HepG2 (cell line): ENCODE results near the gene CACNA1D. TPM values are rescaled to one million over a fixed set of nuclear protein-coding genes. Genes with fewer than 3 reads are reported as not detected.

Source experiments
- ATAC-seq: fragments of 200-7000 bp; cut with Tn5 transposase; 3 replicates; pipeline ENCODE4 v1.9.1; 2020; ENCODE audit warnings: mild to moderate bottlenecking, moderate library complexity
- BruUV-seq: library from RNA; stranded (reverse); fragments of 400-500 nt; replicated peaks from 2 replicates; lab custom pipeline; 2021; lab: Mats Ljungman, UMichigan
- CTCF ChIA-PET: fragments of 300-600 bp; formaldehyde crosslinking; extraction: SDS; loops from one replicate; lab custom pipeline; 2021; ENCODE audit warnings: low total read pairs, inconsistent platforms, low intra/inter-chr PET ratio; lab: Yijun Ruan, JAX
- POLR2A ChIA-PET: fragments of 350-600 bp; sonication (Branson Sonifier 250); formaldehyde crosslinking; loops from one replicate; lab custom pipeline; 2020; ENCODE audit warnings: antibody characterized with exemption, inconsistent platforms; lab: Yijun Ruan, JAX
- DNase-seq: peaks from one replicate; pipeline ENCODE4 v3.0.0-alpha.2; 2015; ENCODE audit warnings: low spot score
- FAIRE-seq: peaks from 3 replicates; lab custom pipeline; 2011; peaks lifted over from hg19 to GRCh38; lab: Jason Lieb, UNC
- H2AFZ ChIP-seq: one replicate; pipeline ENCODE4 v1.6.1; 2011; ENCODE audit warnings: low read length, inconsistent platforms
- H3K27ac ChIP-seq: fragments of 300-600 bp; 3 replicates; pipeline ENCODE4 v1.8.0; 2011; ENCODE audit warnings: mixed run types, mild to moderate bottlenecking, mixed read lengths, low read length, inconsistent platforms; ENCODE audit not compliant: insufficient read depth; ENCODE audit errors: extremely low read length
- H3K27me3 ChIP-seq, 2 experiments: fragments of 200-600 bp in 1 of 2; 2 replicates in 1 of 2; 3 replicates in 1 of 2; pipeline versions ENCODE4 v1.6.0 to v1.8.0; 2011; ENCODE audit warnings: low read length in 2 of 2, mild to moderate bottlenecking in 2 of 2, moderate library complexity in 2 of 2, inconsistent platforms in 1 of 2; ENCODE audit not compliant: insufficient read depth in 2 of 2, control insufficient read depth in 1 of 2
- H3K36me3 ChIP-seq, 2 experiments: fragments of 200-600 bp in 1 of 2; replicated peaks in 1 of 2; 2 replicates in 1 of 2; 3 replicates in 1 of 2; pipeline versions ENCODE4 v1.5.1 to v1.8.0; 2011; ENCODE audit warnings: low read length in 2 of 2, inconsistent platforms in 1 of 2; ENCODE audit not compliant: insufficient read depth in 2 of 2, control insufficient read depth in 1 of 2
- H3K4me1 ChIP-seq: 2 replicates; pipeline ENCODE4 v1.5.1; 2012; ENCODE audit warnings: low read length, inconsistent platforms; ENCODE audit not compliant: insufficient read depth
- H3K4me2 ChIP-seq: 2 replicates; pipeline ENCODE4 v1.6.0; 2011; ENCODE audit warnings: low read depth, low read length, inconsistent platforms
- H3K4me3 ChIP-seq, 3 experiments: fragments of 200-600 bp in 1 of 3; sonication (generic), shearing (Covaris generic) in 1 of 3; replicated peaks in 1 of 3; 2 replicates each; pipeline ENCODE4 v1.5.1; 2011 to 2016; ENCODE audit warnings: low read length in 3 of 3, inconsistent platforms in 2 of 3, low read depth in 2 of 3, mild to moderate bottlenecking in 2 of 3, control low read depth in 1 of 3, mixed read lengths in 1 of 3; ENCODE audit not compliant: insufficient read depth in 1 of 3
- H3K79me2 ChIP-seq: one replicate; pipeline ENCODE4 v1.6.1; 2011; ENCODE audit warnings: low read length, inconsistent platforms; ENCODE audit not compliant: insufficient read depth
- H3K9ac ChIP-seq: 2 replicates; pipeline ENCODE4 v1.6.0; 2011; ENCODE audit warnings: mild to moderate bottlenecking, low read depth, low read length, inconsistent platforms; ENCODE audit not compliant: insufficient read depth
- H3K9me3 ChIP-seq: 2 replicates; pipeline ENCODE4 v1.5.1; 2012; ENCODE audit warnings: mild to moderate bottlenecking, low read length
- H4K20me1 ChIP-seq: 2 replicates; pipeline ENCODE4 v1.6.0; 2011; ENCODE audit warnings: inconsistent platforms, mild to moderate bottlenecking, low read length, moderate library complexity; ENCODE audit not compliant: insufficient read depth
- ELF1 ChIP-seq: sonication (generic); formaldehyde crosslinking; IDR thresholded peaks from 2 replicates; pipeline ENCODE4 v1.4.0; 2020; ENCODE audit warnings: missing genetic modification reagents
- GATAD1 ChIP-seq: IDR thresholded peaks from 2 replicates; pipeline ENCODE4 v1.6.1; 2016; ENCODE audit warnings: missing genetic modification reagents, missing compliant biosample characterization
- HOXA5 ChIP-seq: sonication (generic); formaldehyde crosslinking; IDR thresholded peaks from 2 replicates; pipeline ENCODE4 v1.4.0; 2020; ENCODE audit warnings: missing genetic modification reagents
- NCOA1 ChIP-seq: sonication (generic); formaldehyde crosslinking; IDR thresholded peaks from 2 replicates; pipeline ENCODE4 v1.9.0; 2021; ENCODE audit warnings: missing genetic modification reagents
- TARDBP ChIP-seq: sonication (generic); formaldehyde crosslinking; IDR thresholded peaks from 2 replicates; pipeline ENCODE4 v1.8.0; 2022; ENCODE audit warnings: mild to moderate bottlenecking, missing genetic modification reagents
- U2AF1 ChIP-seq: fragments of 200-400 bp; formaldehyde crosslinking; optimal IDR thresholded peaks from 2 replicates; pipeline ENCODE3; 2017; ENCODE audit warnings: mild to moderate bottlenecking, low read depth, low read length
- YEATS4 ChIP-seq: sonication (generic); formaldehyde crosslinking; IDR thresholded peaks from 2 replicates; pipeline ENCODE4 v1.4.0; 2020; ENCODE audit warnings: missing genetic modification reagents, borderline replicate concordance
- ZNF10 ChIP-seq: sonication (generic); formaldehyde crosslinking; IDR thresholded peaks from 2 replicates; pipeline ENCODE4 v1.4.0; 2020; ENCODE audit warnings: mild to moderate bottlenecking, low read depth, missing genetic modification reagents, borderline replicate concordance
- ZNF878 ChIP-seq: sonication (generic); formaldehyde crosslinking; IDR thresholded peaks from 2 replicates; pipeline ENCODE4 v1.8.1; 2023; ENCODE audit warnings: mild to moderate bottlenecking, missing genetic modification reagents, moderate library complexity
- WGBS: methylation state at CpG from one replicate; pipeline ENCODE4 v1.1.6; 2017; ENCODE audit warnings: low lambda C conversion rate; 5-methylcytosine and 5-hydroxymethylcytosine counted together
- in situ Hi-C: cut with HindIII; loops from 2 replicates; pipeline ENCODE4 v1.10.0; 2017; ENCODE audit warnings: low pct_unique_long_range_greater_than_20kb; ENCODE audit not compliant: extremely low pct_ligation_motif_present
- intact Hi-C: fragments of 100-400 bp; cut with micrococcal nuclease; formaldehyde crosslinking; loops from one replicate; pipeline ENCODE4 v1.10.0; 2022; ENCODE audit not compliant: unreplicated experiment
- polyA plus RNA-seq, 8 experiments: library from polyadenylated mRNA; depleted of rRNA in 3 of 8; stranded (reverse) in 7 of 8; unstranded in 1 of 8; fragments of >200 nt; fragmentation: Illumina TruSeq in 4 of 8; extraction: Trizol in 4 of 8; gene quantifications; 2 replicates each; pipeline versions ENCODE4 v1.2.1 to v1.2.3, GENCODE V29; 2011 to 2016; ENCODE audit warnings: low read depth in 4 of 8, missing spikeins in 1 of 8, mixed read lengths in 1 of 8; ENCODE audit not compliant: insufficient read depth in 1 of 8
- total RNA-seq, 5 experiments: library from RNA; depleted of rRNA; stranded (reverse); fragments of >200 nt; fragmentation: Illumina TruSeq; extraction: Trizol; gene quantifications; 2 replicates each; pipeline ENCODE4 v1.2.3, GENCODE V29; 2016; ENCODE audit warnings: low read depth in 1 of 5
- TF ChIP-seq, protein P1 (sequence below): sonication (generic); formaldehyde crosslinking; IDR thresholded peaks from 2 replicates; pipeline ENCODE4 v1.5.1; 2020; ENCODE audit warnings: missing genetic modification reagents, mild to moderate bottlenecking, borderline replicate concordance
- TF ChIP-seq, protein P2 (sequence below): sonication (generic); formaldehyde crosslinking; IDR thresholded peaks from 2 replicates; pipeline ENCODE4 v1.5.1; 2020; ENCODE audit warnings: missing genetic modification reagents, mild to moderate bottlenecking, borderline replicate concordance
- TF ChIP-seq, protein P3 (sequence below): sonication (generic); formaldehyde crosslinking; IDR thresholded peaks from 2 replicates; pipeline ENCODE4 v1.9.0; 2021; ENCODE audit warnings: missing genetic modification reagents, mild to moderate bottlenecking, borderline replicate concordance
- TF ChIP-seq, protein P4 (sequence below): sonication (generic); formaldehyde crosslinking; IDR thresholded peaks from 2 replicates; pipeline ENCODE4 v1.8.0; 2022; ENCODE audit warnings: missing genetic modification reagents, low read depth, mild to moderate bottlenecking, borderline replicate concordance

CACNA1D gene
- total and polyA plus RNA-seq, 2 of the 13 experiments (the other 11 are each of a cell fraction or from before 2014, with no cell fraction given) = 0.26 to 0.38 TPM

DNA sequence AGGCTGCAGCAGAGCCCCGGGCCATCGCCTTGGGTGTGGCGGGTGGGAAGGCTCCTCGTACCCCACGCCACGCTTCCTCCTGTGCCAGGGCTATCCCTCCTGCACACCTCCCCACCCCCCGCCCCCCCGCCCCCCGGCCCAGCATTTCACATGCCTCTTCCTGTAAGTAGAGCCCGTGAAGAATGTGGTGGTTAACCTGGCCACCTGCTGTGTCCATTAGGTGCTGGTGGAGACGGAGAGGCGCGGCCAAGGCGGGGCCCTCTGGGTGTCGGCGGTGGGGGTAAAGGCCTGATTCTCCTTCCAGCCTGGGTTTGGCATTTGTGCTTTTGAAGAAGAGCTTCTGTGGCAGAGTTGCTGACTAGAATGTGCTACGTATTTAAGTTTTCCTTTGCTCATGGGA, 224.1 kb downstream of the CACNA1D start (continued):
- TF ChIP-seq, protein P1, sequence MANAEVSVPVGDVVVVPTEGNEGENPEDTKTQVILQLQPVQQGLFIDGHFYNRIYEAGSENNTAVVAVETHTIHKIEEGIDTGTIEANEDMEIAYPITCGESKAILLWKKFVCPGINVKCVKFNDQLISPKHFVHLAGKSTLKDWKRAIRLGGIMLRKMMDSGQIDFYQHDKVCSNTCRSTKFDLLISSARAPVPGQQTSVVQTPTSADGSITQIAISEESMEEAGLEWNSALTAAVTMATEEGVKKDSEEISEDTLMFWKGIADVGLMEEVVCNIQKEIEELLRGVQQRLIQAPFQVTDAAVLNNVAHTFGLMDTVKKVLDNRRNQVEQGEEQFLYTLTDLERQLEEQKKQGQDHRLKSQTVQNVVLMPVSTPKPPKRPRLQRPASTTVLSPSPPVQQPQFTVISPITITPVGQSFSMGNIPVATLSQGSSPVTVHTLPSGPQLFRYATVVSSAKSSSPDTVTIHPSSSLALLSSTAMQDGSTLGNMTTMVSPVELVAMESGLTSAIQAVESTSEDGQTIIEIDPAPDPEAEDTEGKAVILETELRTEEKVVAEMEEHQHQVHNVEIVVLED (CRISPR knock-in tag) = no peak
- TF ChIP-seq TARDBP (CRISPR knock-in tag) = no peak
- no peak for TF ChIP-seq HOXA5 (CRISPR knock-in tag)
- TF ChIP-seq, all 625 proteins: peak for 0

DNA sequence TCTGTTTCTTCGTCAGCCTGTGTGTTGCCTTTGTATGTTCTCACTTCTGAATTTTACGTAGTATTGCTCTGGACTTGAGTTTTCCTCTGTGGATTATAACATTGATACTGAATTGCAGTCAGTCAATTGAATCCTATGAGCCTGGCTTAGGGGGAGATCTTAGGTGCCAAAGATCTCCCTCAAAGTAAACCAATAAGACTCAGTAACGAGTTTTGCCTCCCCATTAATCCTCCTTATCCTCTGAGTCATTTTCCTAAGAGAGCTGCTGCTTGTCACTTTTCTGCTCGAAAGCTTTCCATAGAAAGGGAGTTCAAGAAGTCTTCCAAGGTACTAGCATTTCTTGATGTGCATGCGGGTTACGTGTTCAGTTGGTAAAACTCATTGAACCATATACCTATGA, 225.4 kb downstream of the CACNA1D start:
- no peak overlapping the region for H3K9ac ChIP-seq
- H3K9me3 ChIP-seq = no peaks in the 10 kb centered on the region
- in situ Hi-C loops (loop anchor here (10.0 kb wide), 1 partner anchor 345 kb away; no protein-coding TSS in a partner anchor), intact Hi-C loops (no loop called here)
- WGBS = 59% methylated on average over 6 of the region's 6 CpGs
- H2AFZ ChIP-seq = no peak overlapping the region
- TF ChIP-seq ELF1 (CRISPR knock-in tag) (no peak), ZNF10 (CRISPR knock-in tag) (no peak), NCOA1 (CRISPR knock-in tag) (no peak), ZNF878 (CRISPR knock-in tag) (no peak), GATAD1 (CRISPR knock-in tag) (no peak), U2AF1 (no peak), YEATS4 (CRISPR knock-in tag) (no peak)
- TF ChIP-seq, protein P2, sequence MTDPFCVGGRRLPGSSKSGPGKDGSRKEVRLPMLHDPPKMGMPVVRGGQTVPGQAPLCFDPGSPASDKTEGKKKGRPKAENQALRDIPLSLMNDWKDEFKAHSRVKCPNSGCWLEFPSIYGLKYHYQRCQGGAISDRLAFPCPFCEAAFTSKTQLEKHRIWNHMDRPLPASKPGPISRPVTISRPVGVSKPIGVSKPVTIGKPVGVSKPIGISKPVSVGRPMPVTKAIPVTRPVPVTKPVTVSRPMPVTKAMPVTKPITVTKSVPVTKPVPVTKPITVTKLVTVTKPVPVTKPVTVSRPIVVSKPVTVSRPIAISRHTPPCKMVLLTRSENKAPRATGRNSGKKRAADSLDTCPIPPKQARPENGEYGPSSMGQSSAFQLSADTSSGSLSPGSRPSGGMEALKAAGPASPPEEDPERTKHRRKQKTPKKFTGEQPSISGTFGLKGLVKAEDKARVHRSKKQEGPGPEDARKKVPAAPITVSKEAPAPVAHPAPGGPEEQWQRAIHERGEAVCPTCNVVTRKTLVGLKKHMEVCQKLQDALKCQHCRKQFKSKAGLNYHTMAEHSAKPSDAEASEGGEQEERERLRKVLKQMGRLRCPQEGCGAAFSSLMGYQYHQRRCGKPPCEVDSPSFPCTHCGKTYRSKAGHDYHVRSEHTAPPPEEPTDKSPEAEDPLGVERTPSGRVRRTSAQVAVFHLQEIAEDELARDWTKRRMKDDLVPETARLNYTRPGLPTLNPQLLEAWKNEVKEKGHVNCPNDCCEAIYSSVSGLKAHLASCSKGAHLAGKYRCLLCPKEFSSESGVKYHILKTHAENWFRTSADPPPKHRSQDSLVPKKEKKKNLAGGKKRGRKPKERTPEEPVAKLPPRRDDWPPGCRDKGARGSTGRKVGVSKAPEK (CRISPR knock-in tag) = no peak
- TF ChIP-seq, protein P3, sequence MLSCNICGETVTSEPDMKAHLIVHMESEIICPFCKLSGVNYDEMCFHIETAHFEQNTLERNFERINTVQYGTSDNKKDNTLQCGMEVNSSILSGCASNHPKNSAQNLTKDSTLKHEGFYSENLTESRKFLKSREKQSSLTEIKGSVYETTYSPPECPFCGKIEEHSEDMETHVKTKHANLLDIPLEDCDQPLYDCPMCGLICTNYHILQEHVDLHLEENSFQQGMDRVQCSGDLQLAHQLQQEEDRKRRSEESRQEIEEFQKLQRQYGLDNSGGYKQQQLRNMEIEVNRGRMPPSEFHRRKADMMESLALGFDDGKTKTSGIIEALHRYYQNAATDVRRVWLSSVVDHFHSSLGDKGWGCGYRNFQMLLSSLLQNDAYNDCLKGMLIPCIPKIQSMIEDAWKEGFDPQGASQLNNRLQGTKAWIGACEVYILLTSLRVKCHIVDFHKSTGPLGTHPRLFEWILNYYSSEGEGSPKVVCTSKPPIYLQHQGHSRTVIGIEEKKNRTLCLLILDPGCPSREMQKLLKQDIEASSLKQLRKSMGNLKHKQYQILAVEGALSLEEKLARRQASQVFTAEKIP (CRISPR knock-in tag) = no peak
- TF ChIP-seq, protein P4, sequence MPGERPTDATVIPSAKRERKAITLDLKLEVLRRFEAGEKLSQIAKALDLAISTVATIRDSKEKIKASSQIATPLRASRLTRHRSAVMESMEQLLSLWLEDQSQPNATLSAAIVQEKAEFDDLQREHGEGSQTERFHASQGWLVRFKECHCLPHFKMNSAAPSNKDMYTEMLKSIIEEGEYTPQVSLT (CRISPR knock-in tag) = no peak
- no peaks in the 10 kb centered on the region for H3K4me1 ChIP-seq
- ATAC-seq (no peak), FAIRE-seq (no peak), DNase-seq (no peak)
- no peaks in the 10 kb centered on the region for H3K27me3 ChIP-seq
- H3K4me3 ChIP-seq = no peak overlapping the region
- H3K27ac ChIP-seq = no peak overlapping the region
- no peaks in the 10 kb centered on the region for H3K36me3 ChIP-seq
- H3K4me2 ChIP-seq = no peak overlapping the region
- H4K20me1 ChIP-seq = no peaks in the 10 kb centered on the region
- POLR2A ChIA-PET = no interaction called here
- H3K79me2 ChIP-seq = no peaks in the 10 kb centered on the region
- BruUV-seq = no TSS peak
- CTCF ChIA-PET = no interaction called here
